Head of caudate nucleus (tissue), 42 donors: ENCODE results near the gene RFC5.
"Not testable (repeated sequence)": the region's sequence is repeated elsewhere in the genome, so short reads cannot be mapped to it uniquely, and the experiment has no call there.

ENCODE experiments used
- DNase-seq, 42 donors: peaks; one replicate each; pipeline versions ENCODE4 v3.0.0 to v3.0.0-alpha.2; 2020 to 2021; ENCODE audit warnings: mixed read lengths in 7 of 42
- intact Hi-C: fragments of 100-400 bp; cut with DNase I; formaldehyde crosslinking; loops from one replicate; pipeline ENCODE4 v1.15.0; 2022

RFC5 gene

GRCh38 chr12:118011377-118011776, 5.1 kb upstream of the RFC5 start:
- no peak for DNase-seq
- intact Hi-C loops: no loop called here

GRCh38 chr12:118011961-118012360, 4.5 kb upstream of the RFC5 start:
- intact Hi-C loops: no loop called here
- DNase-seq: no peak

GRCh38 chr12:118013283-118013682, 3.2 kb upstream of the RFC5 start:
- DNase-seq: no peak
- intact Hi-C loops: no loop called here

GRCh38 chr12:118015306-118015705, 1.2 kb upstream of the RFC5 start:
- DNase-seq: no peak
- intact Hi-C loops: no loop called here

GRCh38 chr12:118015944-118016343, 559 bp upstream of the RFC5 start:
- intact Hi-C loops: no loop called here
- DNase-seq: peak in 3 of 42 donors; percentile 7 to 27 (median 12)

- DNase-seq: no peak
- intact Hi-C loops: no loop called here
Observed at GRCh38 chr12:118017926-118018325, 1.4 kb downstream of the RFC5 start.

GRCh38 chr12:118020036-118020435, 3.5 kb downstream of the RFC5 start:
- intact Hi-C loops: no loop called here
- no peak for DNase-seq

- DNase-seq, intact Hi-C loops: not testable (repeated sequence)
Observed at GRCh38 chr12:118022097-118022727, 5.7 kb downstream of the RFC5 start.

- intact Hi-C loops: no loop called here
- DNase-seq: no peak
Observed at GRCh38 chr12:118022728-118023109, 6.2 kb downstream of the RFC5 start.

- intact Hi-C loops: no loop called here
- DNase-seq: peak in 1 of 42 donors; percentile 13
Observed at GRCh38 chr12:118023301-118023860, 6.9 kb downstream of the RFC5 start.

- intact Hi-C loops: no loop called here
- peak in 15 of 42 donors; percentile 8 to 68 (median 26) for DNase-seq
Observed at GRCh38 chr12:118025168-118025567, 8.7 kb downstream of the RFC5 start.

GRCh38 chr12:118029166-118029565, 12.7 kb downstream of the RFC5 start:
- intact Hi-C loops: no loop called here
- DNase-seq: no peak

- intact Hi-C loops: loop anchor here (10.0 kb wide), 1 partner anchor 157 kb away; no protein-coding TSS in a partner anchor
- DNase-seq: no peak
Observed at GRCh38 chr12:118032188-118032587, 15.7 kb downstream of the RFC5 start.

GRCh38 chr12:118033323-118033722, 16.8 kb downstream of the RFC5 start:
- intact Hi-C loops: loop anchor here (10.0 kb wide), 1 partner anchor 159 kb away; no protein-coding TSS in a partner anchor
- DNase-seq: no peak

GRCh38 chr12:118033902-118034301, 17.4 kb downstream of the RFC5 start:
- intact Hi-C loops: loop anchor here (10.0 kb wide), 1 partner anchor 159 kb away; no protein-coding TSS in a partner anchor
- no peak for DNase-seq

GRCh38 chr12:118034429-118035189, 18.1 kb downstream of the RFC5 start:
- intact Hi-C loops: loop anchor here (10.0 kb wide), 1 partner anchor 160 kb away; no protein-coding TSS in a partner anchor
- peak in 21 of 42 donors; percentile 19 to 73 (median 42) for DNase-seq

- intact Hi-C loops: loop anchor here (10.0 kb wide), 1 partner anchor 161 kb away; no protein-coding TSS in a partner anchor
- peak in 6 of 42 donors; percentile 8 to 63 (median 20) for DNase-seq
Observed at GRCh38 chr12:118035190-118036041, 18.9 kb downstream of the RFC5 start.

GRCh38 chr12:118036672-118037411, 20.3 kb downstream of the RFC5 start:
- DNase-seq: peak in 1 of 42 donors; percentile 7
- intact Hi-C loops: loop anchor here (10.0 kb wide), 1 partner anchor 162 kb away; no protein-coding TSS in a partner anchor
